CD4-positive, alpha-beta T cell treated with Interleukin-4 for 1 hour (primary cell): ENCODE data around the gene FLACC1.
"Not testable (repeated sequence)": the region's sequence is repeated elsewhere in the genome, so short reads cannot be mapped to it uniquely, and the experiment has no call there.

Experiments used
- DNase-seq, 2 donors: peaks; one replicate each; pipeline ENCODE4 v3.0.0-alpha.2; 2020 to 2022

The FLACC1 gene, protein sequence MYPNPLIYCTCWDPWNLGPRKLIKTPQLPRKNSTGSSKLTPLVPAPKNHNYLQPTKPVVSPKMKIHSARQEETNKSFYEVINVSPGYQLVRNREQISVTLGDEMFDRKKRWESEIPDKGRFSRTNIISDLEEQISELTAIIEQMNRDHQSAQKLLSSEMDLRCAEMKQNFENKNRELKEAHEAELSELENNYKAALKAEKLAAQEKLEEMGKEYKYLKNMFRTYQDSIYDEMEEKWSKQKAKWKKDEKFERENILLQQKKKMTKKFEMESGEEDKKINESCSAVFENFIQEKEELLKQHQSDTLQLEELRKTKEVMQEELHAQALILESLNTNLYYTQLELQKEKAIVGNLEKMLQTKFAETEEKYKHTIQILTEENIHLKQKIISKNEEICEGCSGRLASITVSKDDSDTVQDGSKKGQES

DNA sequence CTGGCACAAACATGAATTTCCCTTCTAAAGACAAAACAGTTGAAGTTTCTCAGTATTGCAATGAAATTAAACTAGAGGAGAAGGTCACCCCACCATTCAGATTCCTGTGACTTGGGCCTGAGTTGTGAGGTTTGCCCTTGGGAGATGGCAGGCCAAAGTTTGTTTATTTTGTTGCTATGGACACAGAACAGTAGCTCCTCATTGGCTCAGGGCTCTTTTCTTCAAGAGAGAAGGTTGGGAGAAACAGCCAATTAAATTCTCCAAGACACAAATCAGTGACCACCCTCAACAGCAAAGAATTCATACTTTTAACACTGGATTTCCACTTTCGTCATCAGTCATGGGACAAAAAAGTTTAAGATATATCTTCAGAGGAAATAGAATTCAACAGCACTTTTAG is at the start of gene FLACC1:
Gene FLACC1 (minus strand): TSS at position 125 of the 400 bp plus-strand sequence. CDS start 5,941 bp downstream, outside the sequence.
- peak; percentile 12 to 23 for DNase-seq

DNA sequence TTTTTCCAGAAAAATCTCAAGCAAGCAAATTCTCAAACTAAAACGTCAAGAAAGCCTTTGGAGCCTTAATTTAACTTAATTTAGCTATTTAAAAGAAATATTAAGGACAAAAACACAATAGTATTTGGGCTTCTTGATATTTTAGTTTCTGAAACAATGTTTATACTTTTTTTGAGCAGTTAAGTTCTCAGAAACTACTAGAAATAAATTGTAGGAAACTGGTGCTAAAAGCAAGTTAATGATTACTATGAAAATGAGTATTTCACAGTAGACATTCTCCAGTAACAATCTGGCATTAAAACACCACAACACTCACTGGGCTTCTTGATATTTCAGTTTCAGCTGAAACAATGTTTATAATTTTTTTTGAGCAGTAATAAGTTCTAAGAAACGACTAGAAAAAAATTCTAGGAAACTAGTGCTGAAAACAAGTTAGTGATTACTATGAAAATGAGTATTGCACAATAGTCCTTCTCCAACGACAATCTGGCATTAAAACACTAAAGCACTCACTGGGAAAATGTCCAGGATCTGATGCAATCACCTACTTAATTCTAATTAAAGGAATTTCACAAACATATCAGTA is 49.0 kb upstream of the FLACC1 start:
- DNase-seq: no peak

DNA sequence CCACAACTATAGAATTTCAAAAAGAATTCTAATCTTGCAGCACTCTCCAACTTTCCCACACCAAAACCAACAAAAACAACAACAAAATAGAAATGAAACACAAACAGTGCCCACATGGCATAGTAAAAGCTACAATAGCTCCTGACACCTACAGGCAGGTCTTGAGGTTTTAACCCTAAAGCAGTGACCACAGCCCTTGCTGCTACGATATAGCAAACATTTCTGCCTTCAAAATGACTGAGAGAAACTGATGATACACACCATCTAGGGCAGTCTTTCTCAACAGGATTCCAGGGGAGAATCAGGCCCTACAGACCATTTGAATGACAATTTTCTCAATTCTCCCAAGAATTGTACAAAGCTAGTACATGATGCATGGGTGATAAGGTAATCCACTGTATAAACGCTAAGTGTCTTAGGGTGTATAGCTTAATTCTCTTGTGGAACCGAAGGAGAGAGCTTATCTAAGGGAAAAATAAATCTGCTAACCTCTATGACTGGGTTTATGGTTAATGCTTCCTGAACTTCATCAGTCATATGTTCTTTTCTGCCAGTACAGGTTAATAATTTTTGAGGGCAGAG is 47.6 kb upstream of the FLACC1 start:
- DNase-seq: no peak

DNA sequence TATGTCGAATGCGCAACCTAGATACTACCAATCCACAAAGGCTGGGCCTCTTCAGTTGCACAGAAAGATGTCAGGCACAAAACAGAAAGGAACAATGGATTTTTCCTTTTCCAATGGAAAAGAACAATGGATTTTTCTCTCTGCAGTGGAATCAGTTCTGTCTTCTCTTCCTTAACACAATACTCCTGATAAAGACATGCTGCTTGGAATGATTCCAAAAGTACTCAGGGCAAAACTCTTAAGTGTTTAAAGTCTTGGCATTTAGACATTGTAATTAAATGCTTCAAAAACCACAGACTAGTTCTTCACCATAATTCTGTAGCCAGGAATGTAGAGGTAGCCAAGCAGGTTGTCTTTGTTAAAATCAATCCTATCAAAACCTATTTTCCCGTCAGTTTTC is 46.7 kb upstream of the FLACC1 start:
- DNase-seq: no peak

DNA sequence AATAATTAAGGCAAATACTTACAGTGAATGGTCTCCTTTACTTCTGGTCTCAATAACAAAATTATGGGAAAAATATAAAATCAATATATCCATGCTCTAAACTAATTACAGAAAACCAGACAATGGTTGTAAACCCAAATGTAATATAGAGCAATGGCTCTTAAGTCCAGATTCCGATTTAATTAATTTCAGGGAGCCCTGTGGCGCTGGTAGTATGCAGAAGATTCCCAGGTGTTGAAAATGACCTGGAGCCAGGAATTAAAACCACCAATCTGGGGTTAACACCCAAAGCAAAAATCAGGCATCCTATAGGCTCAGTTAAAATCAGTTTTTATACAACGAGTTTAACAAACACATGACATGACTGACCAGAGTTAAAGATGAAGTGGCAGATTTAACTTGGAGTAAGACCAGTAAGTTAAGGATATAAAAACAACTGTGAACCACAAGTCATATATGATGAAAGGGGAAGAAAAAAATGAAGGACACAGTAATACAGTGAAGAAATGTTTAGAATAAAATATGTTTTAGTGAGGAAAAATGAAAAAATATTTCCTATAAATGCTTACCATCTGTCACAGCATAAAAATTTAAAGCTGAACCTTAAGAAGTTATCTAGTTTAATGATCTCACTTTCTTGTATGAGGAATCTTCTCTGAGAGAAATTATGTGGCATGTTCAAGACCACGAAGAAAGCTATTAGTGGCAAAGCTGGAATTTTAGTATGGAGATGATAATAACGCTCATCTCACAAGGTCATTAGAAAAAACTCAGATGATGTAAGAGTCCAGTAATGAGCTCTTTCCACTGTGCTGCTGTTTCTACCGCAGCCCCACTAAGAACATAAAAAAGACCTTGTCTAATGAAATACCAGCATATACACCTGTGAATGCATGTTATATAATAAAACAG is 45.8 kb upstream of the FLACC1 start:
- no peak for DNase-seq

DNA sequence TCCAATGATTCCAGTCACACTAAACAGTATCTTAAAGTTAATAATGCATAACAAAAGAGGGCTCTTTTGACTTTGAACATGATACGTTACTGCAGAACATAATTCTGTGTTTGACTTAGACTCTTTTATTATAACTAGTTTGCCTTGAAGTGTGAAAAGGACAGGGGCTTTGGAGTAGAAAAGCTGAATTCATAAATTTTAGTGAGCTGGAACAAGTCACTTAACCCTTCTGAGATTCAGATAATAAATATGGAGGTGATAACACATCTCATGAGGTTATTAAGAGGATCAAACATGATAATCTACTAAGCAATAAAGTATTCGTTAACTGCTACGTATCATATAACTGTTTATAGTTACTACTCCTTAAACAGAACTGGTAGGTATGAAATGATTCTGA is 44.7 kb upstream of the FLACC1 start:
- no peak for DNase-seq

DNA sequence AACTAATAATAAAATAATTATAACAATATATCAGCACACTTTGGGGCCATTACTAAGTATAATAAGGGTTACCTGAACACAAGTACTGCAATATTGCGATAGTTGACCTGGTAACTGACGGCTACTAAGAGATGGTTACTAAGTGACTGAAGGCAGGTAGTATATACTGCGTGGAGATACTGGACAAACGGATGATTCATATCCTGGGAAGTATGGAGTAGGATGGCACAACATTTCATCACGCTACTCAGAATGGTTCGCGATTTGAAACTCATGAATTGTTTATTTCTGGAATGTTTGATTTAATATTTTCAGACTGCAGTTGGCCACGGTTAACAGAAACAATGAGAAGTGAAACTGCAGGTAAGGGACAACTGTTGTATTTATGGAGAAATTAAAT is 39.5 kb upstream of the FLACC1 start:
- no peak for DNase-seq

DNA sequence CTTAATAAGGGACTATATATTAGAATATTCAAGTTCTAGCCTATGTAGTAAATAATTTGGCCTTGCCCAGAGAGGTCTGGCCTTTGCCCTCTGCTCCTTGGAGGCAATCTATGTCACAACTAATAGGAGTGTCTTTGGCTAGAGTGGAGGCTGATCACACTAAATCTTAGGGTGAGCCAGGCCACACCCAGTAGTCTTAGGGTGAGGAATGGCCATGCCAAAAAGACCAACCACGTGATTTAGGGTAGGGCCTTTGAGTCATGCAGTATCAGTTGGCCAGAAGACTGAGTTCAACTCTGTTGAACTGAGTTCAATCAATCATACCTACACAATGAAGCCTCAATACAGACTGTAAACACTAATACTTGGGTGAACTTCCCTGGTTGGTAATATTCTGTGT is 26.0 kb upstream of the FLACC1 start:
- DNase-seq: no peak

DNA sequence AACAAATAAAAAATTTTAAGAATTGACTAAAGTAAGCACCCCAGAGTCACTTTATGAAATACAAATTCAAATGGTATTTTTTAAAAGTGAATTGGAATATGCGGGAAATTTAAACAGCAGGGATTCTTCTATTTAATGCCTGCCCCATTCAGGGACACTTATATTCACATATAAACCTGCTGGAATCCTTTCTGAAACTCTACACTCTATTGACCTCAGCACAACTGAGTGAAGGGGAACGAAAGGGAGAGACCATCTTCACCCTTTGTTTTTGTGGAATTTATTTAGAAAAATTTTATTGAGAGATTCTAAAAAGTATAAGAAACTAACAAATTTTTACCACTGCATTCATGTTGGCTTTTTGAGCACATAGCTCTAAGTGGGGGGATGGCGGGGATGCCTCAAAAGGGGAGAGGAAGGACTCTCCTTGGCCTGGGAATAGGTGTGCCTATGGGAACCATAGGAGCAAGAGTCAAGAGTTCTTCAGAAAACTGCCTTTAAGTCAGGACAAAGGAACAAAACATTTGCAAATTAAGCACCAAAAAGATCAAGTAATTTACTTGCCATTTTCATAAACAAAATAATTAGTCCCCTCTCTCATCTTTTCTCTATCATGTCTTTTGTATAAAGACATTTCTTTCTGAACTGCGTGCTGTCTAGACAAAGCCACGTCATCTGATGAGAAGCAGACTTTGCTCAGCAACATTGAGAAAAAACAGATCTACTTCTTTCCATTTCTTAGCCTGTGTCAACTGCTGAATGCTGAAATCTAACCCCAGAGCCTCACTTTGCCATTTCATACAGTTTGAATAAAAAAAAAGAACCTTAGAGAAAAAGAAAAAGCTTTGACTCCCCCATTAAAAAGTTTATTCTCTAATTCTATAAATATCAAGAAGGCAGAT is 21.6 kb upstream of the FLACC1 start:
- no peak for DNase-seq

DNA sequence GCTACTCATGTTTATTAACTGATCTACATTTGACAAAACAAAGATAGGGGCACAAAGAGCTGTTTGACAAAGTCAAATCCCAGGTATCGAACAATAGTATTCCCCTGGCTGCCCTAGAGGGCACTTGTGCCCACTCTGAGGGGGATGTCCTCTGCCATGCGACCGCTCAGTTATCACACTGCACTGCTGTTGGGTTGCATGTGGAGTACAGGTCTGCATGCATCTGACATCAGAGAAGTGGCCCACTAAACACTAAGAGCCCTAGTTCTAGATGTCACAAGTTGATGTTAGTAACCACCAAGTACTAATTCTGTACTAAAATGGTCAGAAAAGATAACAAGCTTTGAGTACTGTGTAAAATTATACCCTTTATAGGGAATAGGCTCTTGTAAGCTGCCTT is 20.1 kb upstream of the FLACC1 start:
- DNase-seq: no peak

DNA sequence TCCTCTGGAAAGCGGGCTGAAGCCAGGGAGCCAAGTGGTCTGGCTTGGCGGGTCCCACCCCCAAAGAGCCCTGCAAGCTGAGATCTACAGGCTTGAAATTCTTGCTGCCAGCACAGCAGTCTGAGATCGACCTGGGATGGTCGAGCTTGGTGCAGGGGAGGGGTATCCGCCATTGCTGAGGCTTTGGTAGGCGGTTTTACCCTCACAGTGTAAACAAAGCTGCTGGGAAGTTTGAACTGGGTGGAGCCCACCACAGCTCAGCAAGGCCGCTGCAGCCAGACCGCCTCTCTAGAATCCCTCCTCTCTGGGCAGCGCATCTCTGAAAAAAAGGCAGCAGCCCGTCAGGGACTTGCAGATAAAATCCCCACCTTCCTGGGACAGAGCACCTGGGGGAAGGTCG is 12.6 kb upstream of the FLACC1 start:
- DNase-seq: no peak

DNA sequence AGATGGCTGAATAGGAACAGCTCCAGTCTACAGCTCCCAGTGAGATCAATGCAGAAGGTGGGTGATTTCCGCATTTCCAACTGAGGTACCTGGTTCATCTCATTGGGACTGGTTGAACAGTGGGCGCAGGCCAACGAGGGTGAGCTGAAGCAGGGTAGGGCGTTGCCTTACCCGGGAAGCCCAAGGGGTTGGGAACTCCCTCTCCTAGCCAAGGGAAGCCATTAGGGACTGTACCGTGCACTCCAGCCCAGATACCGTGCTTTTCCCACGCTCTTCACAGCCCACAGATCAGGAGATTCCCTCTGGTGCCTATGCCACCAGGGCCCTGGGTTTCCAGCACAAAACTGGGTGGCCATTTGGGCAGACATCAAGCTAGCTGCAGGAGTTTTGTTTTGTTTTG is 12.2 kb upstream of the FLACC1 start:
- DNase-seq: not testable (repeated sequence)

DNA sequence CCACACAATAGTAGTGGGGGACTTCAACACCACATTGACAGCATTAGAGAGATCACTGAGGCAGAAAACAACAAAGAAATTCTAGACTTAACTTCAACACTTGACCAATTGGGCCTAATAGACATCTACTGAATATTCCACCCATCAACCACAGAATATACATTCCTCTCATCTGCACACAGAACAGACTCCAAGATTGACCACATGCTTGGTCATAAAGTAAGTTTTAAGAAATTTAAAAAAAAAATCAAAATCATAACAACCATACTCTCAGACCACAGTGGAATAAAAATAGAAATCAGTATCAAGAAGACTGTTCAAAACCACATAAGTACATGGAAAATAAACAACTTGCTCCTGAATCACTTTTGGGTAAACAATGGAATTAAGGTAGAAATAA is 9.0 kb upstream of the FLACC1 start:
- no peak for DNase-seq

DNA sequence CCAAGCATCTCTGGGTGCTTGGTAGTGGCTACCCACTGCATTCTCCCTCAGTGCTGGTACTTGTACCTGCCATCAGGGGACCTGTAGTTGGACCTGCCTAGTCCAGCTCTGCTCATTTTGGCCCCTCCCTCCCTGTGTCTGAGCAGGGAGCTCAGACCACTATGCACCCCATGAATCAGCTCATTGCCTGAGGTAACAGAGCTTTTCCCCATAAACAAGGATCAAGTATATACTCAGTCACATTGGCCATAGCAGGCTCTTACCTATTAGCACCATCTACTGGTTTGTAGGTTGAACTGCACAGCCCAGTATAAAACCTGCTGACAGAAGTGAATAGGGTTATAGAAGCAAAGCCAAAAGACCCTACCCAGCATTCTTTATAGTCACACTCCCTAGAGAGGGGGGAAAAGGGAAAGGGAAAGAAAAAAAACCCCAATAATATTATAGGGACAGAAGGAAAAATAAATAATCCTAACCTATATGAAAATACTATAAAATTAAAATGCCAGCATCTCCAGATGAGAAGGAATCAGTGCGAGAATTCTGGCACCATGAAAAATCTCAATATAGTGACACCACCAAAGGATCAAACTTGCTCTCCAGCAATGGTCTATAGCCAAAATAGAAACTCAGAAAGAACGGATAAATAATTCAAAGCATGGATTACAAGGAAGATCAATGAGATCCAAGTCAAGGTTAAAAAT is 6.9 kb upstream of the FLACC1 start:
- peak; percentile 56 to 76 for DNase-seq

DNA sequence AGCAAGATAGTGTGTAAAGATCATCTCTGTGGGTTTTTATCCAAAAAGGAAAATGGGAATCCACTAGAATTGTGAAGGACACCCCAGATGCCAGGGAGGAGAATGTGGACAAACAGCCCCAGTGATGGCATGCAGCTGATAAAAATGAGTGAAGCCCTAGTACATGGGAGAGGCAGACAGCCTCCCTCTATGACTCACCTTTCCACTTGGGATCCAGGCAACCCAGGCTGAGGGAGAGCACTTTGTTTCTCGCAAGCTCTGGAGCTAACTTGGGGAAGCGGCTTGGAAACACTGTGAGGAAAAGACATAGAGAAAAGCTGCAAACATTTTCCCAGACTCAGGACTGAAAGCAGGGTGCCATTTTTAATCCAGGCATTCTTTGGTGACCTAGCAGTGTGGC is 5.3 kb upstream of the FLACC1 start:
- no peak for DNase-seq

DNA sequence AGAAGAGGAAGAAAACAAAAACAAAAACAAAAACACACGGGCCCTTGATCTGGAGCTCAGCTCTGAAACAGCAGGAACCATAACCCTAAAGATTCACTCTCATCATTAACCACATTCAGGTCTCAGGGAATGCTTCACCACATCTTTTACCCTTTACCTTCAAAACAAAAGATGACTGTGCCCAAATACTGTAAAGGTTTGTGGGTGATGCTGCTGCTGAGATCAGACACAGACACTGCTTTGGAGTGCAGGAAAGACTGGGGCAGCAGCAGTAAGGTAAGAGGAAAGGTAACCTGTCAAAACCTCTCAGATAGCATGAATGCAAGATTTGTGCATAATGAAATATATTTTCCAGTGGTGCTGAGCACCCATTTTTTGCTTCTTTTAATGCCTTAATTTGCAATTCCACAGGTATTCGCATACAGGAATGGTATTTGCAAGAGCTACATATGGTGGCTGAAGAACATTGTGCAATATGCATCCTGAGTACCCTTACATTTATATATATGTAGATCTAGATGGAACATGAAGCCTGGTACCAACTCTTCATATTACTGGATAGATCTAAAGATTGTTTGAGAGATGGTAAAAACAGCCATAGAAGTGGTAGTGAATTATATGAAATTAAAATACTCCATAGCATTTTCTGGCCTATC is 4.1 kb upstream of the FLACC1 start:
- DNase-seq: no peak

DNA sequence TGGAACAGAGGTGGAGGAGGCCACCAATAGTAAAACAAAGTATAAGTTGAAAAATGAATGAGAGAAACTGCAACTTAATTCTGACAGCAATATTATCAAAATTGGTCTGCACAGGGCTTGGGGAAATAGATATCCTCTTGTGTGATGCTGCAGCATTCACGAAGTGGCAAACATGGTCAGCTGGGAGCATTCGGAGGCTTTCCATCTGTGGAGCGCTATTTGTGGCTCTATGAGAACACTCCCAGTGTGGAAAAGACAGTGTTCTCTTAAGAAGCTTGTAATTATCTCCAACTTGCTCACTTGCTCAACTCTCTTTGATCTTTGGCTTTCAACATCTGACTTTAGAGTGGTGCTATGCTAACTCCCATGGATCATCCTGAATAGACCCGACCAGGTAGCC is 3.1 kb upstream of the FLACC1 start:
- no peak for DNase-seq

DNA sequence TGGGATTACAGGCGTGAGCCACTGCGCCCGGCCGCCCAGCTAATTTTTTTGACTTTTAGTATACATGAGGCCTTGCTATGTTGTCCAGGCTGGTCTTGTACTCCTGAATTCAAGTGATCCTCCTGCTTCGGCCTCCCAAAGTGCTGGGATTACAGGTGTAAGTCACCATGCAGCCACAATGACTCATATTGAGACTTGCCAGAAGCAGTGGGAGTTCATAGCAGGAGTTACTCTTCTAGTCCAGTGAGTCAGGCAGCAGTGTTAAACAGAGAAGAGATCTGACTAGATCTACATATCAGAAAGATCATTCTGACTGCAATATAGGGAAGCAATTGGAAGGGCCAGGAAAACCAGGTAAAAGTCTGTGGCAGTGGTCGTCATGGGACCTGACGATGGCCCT is 1.5 kb upstream of the FLACC1 start:
- DNase-seq: no peak

DNA sequence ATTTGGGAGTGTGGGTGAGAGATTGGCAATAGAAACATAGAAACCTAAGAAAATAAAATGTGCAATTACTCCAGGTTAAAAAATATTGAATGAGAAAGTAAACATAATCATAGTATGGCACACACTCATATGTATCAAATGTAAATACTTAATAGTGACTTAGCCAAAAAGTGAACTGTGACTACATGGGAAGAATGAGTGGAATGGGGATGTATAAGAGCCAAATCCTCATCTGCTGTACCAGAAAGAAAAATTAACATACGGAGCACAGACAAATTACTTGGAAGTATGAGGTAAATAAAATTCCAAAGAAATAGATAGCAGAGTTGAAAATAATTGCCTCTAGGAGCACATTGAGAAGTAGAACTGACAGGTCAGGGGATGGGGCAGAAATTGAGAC is 4.0 kb downstream of the FLACC1 start:
- DNase-seq: no peak

DNA sequence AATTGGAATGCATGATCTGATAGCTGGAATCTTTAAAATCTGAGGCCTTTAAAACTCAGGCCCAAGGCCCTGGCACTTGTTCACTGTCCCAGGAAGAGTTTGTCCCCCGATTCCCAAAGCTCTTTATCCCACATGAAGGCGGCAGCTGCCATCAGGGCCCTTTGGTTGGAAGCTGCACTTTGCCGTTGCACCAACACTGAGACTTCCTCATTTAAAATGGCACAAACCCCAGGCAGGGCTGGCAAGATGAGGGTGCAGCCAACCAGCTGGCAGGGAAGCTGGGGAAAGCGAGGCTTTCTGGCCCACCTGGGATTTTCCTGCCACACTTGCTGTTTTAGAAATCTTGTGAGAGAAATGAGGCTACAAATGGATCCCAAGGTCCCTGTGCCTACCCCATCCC is 6.3 kb downstream of the FLACC1 start:
- DNase-seq: no peak

DNA sequence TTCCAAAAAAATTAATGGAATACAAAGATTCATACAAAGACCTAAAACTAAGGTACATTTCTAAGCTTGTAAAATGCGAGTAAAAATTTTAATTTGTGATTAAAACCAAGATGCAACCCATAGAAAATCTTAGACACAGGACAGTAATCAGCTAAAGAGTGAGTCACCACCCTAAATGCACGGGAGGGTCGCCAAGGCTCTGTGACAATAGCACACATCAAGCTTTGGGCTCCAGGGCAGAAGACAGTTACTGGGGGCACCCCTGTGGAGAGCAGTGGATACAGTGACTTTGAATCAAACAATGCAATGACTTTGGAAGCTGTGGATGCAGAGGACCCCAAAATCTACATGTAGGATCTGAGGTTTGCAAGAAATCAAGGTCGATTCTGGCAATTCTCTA is 7.5 kb downstream of the FLACC1 start:
- DNase-seq: no peak
